ENCODE results near the gene ZNF678.

DNA sequence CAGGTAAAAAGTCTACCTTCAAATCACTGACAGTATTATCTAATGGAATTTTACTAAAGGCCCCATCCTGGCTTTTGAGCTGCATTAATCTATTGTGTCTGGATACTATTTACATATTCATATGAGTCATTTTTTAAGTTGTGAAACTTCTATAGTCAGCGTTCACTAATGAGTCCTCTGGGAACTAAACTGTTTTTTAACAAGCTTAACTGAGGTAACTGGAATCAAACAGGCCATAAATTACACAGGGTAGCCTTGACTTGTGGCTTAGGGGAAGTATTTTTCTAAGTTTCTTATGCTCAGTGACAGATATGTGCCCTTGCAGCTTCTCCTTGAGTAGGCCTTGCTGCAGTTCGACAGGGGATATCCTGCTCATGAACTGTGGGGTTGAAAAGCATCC, 102.9 kb downstream of the ZNF678 start:
- TF ChIP-seq SIN3A (conservative IDR thresholded peaks at IDR 0.05 in 1 of 2, IDR thresholded peaks at IDR 0.05 in 1 of 2; ENCODE audit: low read depth in 1 of 2, low read length in 2 of 2) (no peak), EZH2 (IDR thresholded peaks at IDR 0.05; ENCODE audit: low read depth, low read length, severe bottlenecking) (no peak), RAD21 (IDR thresholded peaks at IDR 0.05 in 1 of 2, conservative IDR thresholded peaks at IDR 0.05 in 1 of 2; ENCODE audit: low read depth in 2 of 2, low read length in 2 of 2) (no peak), POLR2AphosphoS5 (IDR thresholded peaks at IDR 0.05; ENCODE audit: low read depth, low read length) (no peak), YY1 (IDR thresholded peaks at IDR 0.05; ENCODE audit: low read depth, low read length) (no peak), RFX5 (IDR thresholded peaks at IDR 0.05; ENCODE audit: borderline replicate concordance, low read depth, low read length) (no peak), POLR2A (IDR thresholded peaks at IDR 0.05; ENCODE audit: control extremely low read depth in 1 of 2, low read depth in 2 of 2, low read length in 2 of 2) (no peak), KDM5A (IDR thresholded peaks at IDR 0.05; ENCODE audit: low read length) (no peak), CEBPB (IDR thresholded peaks at IDR 0.05; ENCODE audit: low read depth, low read length) (no peak)
- TF ChIP-seq, protein P1, sequence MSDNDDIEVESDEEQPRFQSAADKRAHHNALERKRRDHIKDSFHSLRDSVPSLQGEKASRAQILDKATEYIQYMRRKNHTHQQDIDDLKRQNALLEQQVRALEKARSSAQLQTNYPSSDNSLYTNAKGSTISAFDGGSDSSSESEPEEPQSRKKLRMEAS (IDR thresholded peaks at IDR 0.05), result no peak
- TF ChIP-seq, protein P2, sequence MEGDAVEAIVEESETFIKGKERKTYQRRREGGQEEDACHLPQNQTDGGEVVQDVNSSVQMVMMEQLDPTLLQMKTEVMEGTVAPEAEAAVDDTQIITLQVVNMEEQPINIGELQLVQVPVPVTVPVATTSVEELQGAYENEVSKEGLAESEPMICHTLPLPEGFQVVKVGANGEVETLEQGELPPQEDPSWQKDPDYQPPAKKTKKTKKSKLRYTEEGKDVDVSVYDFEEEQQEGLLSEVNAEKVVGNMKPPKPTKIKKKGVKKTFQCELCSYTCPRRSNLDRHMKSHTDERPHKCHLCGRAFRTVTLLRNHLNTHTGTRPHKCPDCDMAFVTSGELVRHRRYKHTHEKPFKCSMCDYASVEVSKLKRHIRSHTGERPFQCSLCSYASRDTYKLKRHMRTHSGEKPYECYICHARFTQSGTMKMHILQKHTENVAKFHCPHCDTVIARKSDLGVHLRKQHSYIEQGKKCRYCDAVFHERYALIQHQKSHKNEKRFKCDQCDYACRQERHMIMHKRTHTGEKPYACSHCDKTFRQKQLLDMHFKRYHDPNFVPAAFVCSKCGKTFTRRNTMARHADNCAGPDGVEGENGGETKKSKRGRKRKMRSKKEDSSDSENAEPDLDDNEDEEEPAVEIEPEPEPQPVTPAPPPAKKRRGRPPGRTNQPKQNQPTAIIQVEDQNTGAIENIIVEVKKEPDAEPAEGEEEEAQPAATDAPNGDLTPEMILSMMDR (IDR thresholded peaks at IDR 0.05; ENCODE audit: control extremely low read depth in 1 of 3, insufficient read depth in 1 of 3, low read depth in 1 of 3, low read length in 3 of 3), result no peak

Measured in H1 (cell line).